Progenitor cell of endocrine pancreas (in vitro differentiated cells): Measurements from ENCODE around the gene RFNG. TPM values are rescaled to one million over a fixed set of nuclear protein-coding genes. Genes with fewer than 3 reads are reported as not detected.

Experiments
- DNase-seq: peaks from one replicate; pipeline ENCODE4 v3.0.0; 2021; ENCODE audit warnings: low spot score; ENCODE audit not compliant: unreplicated experiment
- H3K27ac Mint-ChIP-seq: 2 replicates; pipeline ENCODE4 v1.8.0; 2021; ENCODE audit warnings: mild to moderate bottlenecking, moderate library complexity, mixed read lengths
- H3K27me3 Mint-ChIP-seq: 2 replicates; pipeline ENCODE4 v1.8.0; 2021; ENCODE audit warnings: mixed read lengths
- H3K36me3 Mint-ChIP-seq: 2 replicates; pipeline ENCODE4 v1.8.0; 2022; ENCODE audit warnings: mixed read lengths; ENCODE audit not compliant: insufficient read depth
- H3K4me1 Mint-ChIP-seq: 2 replicates; pipeline ENCODE4 v1.8.0; 2021; ENCODE audit warnings: low read depth, mixed read lengths
- H3K4me3 Mint-ChIP-seq: 2 replicates; pipeline ENCODE4 v1.8.0; 2021; ENCODE audit warnings: low read depth, mild to moderate bottlenecking, moderate library complexity, mixed read lengths
- H3K9me3 Mint-ChIP-seq: 2 replicates; pipeline ENCODE4 v1.8.0; 2021; ENCODE audit warnings: low read depth, mixed read lengths
- total RNA-seq: library from RNA; stranded (reverse); gene quantifications from 2 replicates; pipeline ENCODE4 v1.2.1, GENCODE V29; 2021
- TF ChIP-seq, protein P1 (sequence below): fragments of 200-600 bp; sonication (generic); IDR thresholded peaks from one replicate; pipeline ENCODE4 v1.5.0; 2021; ENCODE audit warnings: antibody characterized with exemption, mild to moderate bottlenecking; ENCODE audit not compliant: unreplicated experiment

The RFNG gene
- total RNA-seq, 1 donor from 2014 or later: 65.5 TPM

DNA sequence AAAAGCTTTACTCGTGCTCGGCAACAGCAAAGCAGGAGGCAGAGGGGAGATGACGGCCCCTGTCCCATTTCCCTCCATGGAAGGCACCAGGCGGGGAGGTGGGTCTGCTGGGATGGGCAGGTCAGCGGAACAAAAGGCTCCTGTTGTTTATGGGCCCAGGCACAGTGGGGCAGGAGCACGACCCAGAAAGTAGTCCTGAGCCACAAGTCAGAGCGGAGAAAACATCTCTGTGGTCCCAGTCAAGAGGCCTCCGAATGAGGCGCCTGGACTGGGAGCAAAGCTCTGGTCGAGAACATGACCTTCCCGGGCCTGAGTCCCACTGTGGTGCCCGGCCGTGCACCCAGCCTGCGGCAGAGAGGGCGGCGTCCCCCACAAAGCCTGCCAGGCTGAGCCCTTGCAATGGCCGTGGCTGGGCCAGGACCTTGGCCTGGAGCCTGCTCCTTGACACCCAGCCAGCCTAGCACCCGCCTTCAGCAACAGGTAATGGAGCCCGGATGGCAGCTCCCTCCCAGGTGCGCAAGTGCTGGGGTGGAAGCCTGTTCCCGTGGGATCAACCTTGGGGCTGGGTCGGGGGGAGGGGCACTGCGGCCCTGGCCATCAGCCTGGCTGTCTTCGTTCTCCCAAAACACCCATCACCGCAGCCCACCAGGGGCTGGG is 3.6 kb downstream of the RFNG start:
- peaks cover 7% of the 10 kb centered on the region for H3K4me1 Mint-ChIP-seq
- TF ChIP-seq, protein P1, sequence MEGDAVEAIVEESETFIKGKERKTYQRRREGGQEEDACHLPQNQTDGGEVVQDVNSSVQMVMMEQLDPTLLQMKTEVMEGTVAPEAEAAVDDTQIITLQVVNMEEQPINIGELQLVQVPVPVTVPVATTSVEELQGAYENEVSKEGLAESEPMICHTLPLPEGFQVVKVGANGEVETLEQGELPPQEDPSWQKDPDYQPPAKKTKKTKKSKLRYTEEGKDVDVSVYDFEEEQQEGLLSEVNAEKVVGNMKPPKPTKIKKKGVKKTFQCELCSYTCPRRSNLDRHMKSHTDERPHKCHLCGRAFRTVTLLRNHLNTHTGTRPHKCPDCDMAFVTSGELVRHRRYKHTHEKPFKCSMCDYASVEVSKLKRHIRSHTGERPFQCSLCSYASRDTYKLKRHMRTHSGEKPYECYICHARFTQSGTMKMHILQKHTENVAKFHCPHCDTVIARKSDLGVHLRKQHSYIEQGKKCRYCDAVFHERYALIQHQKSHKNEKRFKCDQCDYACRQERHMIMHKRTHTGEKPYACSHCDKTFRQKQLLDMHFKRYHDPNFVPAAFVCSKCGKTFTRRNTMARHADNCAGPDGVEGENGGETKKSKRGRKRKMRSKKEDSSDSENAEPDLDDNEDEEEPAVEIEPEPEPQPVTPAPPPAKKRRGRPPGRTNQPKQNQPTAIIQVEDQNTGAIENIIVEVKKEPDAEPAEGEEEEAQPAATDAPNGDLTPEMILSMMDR: no peak
- no peaks in the 10 kb centered on the region for H3K9me3 Mint-ChIP-seq
- no peak overlapping the region for H3K27ac Mint-ChIP-seq
- no peak for DNase-seq
- peaks cover 10% of the 10 kb centered on the region for H3K36me3 Mint-ChIP-seq
- H3K4me3 Mint-ChIP-seq: no peak overlapping the region
- H3K27me3 Mint-ChIP-seq: no peaks in the 10 kb centered on the region

GRCh38 chr17:82047379-82047778 is 4.2 kb downstream of the RFNG start:
- no peak overlapping the region for H3K27ac Mint-ChIP-seq
- no peak for DNase-seq
- H3K27me3 Mint-ChIP-seq: no peaks in the 10 kb centered on the region
- H3K4me1 Mint-ChIP-seq: peaks cover 6% of the 10 kb centered on the region
- no peak overlapping the region for H3K4me3 Mint-ChIP-seq
- H3K9me3 Mint-ChIP-seq: no peaks in the 10 kb centered on the region
- peaks cover 10% of the 10 kb centered on the region for H3K36me3 Mint-ChIP-seq
- TF ChIP-seq, protein P1: no peak

GRCh38 chr17:82046903-82047302 is 4.7 kb downstream of the RFNG start:
- H3K27me3 Mint-ChIP-seq: no peaks in the 10 kb centered on the region
- H3K36me3 Mint-ChIP-seq: peaks cover 10% of the 10 kb centered on the region
- H3K27ac Mint-ChIP-seq: no peak overlapping the region
- no peaks in the 10 kb centered on the region for H3K9me3 Mint-ChIP-seq
- TF ChIP-seq, protein P1: no peak
- H3K4me3 Mint-ChIP-seq: peak overlapping the region; percentile 37
- peaks cover 6% of the 10 kb centered on the region for H3K4me1 Mint-ChIP-seq
- DNase-seq: no peak

- H3K27me3 Mint-ChIP-seq: peaks cover 4% of the 10 kb centered on the region
- DNase-seq: no peak
- H3K4me3 Mint-ChIP-seq: no peak overlapping the region
- H3K9me3 Mint-ChIP-seq: no peaks in the 10 kb centered on the region
- TF ChIP-seq, protein P1: no peak
- peaks cover 6% of the 10 kb centered on the region for H3K4me1 Mint-ChIP-seq
- peaks cover 10% of the 10 kb centered on the region for H3K36me3 Mint-ChIP-seq
- no peak overlapping the region for H3K27ac Mint-ChIP-seq
Observed at GRCh38 chr17:82045936-82046484, 5.6 kb downstream of the RFNG start.

DNA sequence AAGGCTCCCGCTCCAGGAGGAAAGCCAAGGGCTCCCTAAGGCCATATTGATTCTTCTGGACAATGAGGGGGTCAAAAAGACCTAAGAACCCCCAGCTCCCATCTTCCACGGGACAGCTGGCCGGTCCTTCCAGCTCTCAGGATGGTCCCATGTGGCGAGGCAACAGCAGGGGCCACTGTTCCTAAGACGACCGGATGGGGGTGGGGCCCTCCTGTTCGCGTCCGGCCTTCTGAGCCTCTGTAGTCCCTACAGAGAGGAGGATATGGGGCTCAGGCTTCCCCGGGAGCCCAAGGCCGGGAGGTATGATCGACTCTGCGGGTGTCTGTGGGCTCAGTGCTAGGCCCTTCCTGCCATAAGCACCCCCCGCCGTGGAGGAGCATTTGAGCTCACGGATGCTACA is 8.1 kb downstream of the RFNG start:
- H3K4me1 Mint-ChIP-seq: no peaks in the 10 kb centered on the region
- DNase-seq: no peak
- TF ChIP-seq, protein P1: no peak
- peaks cover 10% of the 10 kb centered on the region for H3K36me3 Mint-ChIP-seq
- no peaks in the 10 kb centered on the region for H3K9me3 Mint-ChIP-seq
- no peak overlapping the region for H3K27ac Mint-ChIP-seq
- no peak overlapping the region for H3K4me3 Mint-ChIP-seq
- peaks cover 13% of the 10 kb centered on the region for H3K27me3 Mint-ChIP-seq
